ENCODE measurements around the gene SLC39A11. TPM values are rescaled to one million over a fixed set of nuclear protein-coding genes. Genes with fewer than 3 reads are reported as not detected.

Gene SLC39A11
- polyA plus RNA-seq, 1 donor from 2014 or later, result 8.0 TPM

DNA sequence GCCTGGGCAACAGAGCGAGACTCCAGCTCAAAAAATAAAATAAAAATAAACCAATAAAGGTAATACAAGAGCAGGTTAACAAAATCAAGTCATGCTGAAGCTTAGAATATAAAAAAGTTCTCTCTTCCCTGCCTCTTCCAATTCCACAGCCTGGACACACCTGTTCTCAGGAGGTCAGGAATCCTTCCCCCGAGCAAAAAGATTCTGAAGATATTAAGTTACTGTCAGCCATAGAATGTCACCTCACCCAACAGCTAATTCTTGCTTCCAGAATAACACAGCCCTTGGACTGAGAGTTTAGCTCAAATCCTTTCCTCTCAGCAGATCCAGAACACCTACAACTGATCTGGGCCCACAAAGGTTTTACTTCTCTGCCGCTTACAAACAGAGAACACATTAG lies 27.1 kb downstream of the SLC39A11 start:
- no peaks in the 10 kb centered on the region for H3K27me3 ChIP-seq (ENCODE audit: insufficient read depth, low read depth, low read length)
- no peaks in the 10 kb centered on the region for H3K9me2 ChIP-seq (ENCODE audit: insufficient read depth, low read length)
- no peak overlapping the region for H3K27ac ChIP-seq (ENCODE audit: low read length)
- H2AFZ ChIP-seq (ENCODE audit: low read depth, low read length), result no peak overlapping the region
- TF ChIP-seq SMC3 (conservative IDR thresholded peaks at IDR 0.05; ENCODE audit: poor library complexity) (no peak), EP300 (conservative IDR thresholded peaks at IDR 0.05; ENCODE audit: poor library complexity, severe bottlenecking) (no peak), MXI1 (conservative IDR thresholded peaks at IDR 0.05; ENCODE audit: poor library complexity, severe bottlenecking) (no peak), EZH2 (IDR thresholded peaks at IDR 0.05; ENCODE audit: borderline replicate concordance, insufficient read depth, low read length, poor library complexity, severe bottlenecking) (no peak), TAF1 (IDR thresholded peaks at IDR 0.05; ENCODE audit: low read depth) (no peak), POLR2AphosphoS5 (IDR thresholded peaks at IDR 0.05) (no peak), REST (IDR thresholded peaks at IDR 0.05; ENCODE audit: borderline replicate concordance) (no peak), RAD21 (conservative IDR thresholded peaks at IDR 0.05) (no peak), CTCF (IDR thresholded peaks at IDR 0.05; ENCODE audit: poor library complexity, severe bottlenecking) (no peak)
- H3K4me2 ChIP-seq (ENCODE audit: low read length), result no peak overlapping the region
- no peak overlapping the region for H3K9ac ChIP-seq (ENCODE audit: low read length)
- H3F3A ChIP-seq (ENCODE audit: insufficient read depth, low read length, poor library complexity, severe bottlenecking), result no peaks in the 10 kb centered on the region
- no peaks in the 10 kb centered on the region for H4K20me1 ChIP-seq (ENCODE audit: insufficient read depth)
- H3K36me3 ChIP-seq (ENCODE audit: insufficient read depth, low read length), result no peaks in the 10 kb centered on the region
- H3K79me2 ChIP-seq (replicated peaks; ENCODE audit: insufficient read depth, low read length), result no peaks in the 10 kb centered on the region
- no peak overlapping the region for H3K4me3 ChIP-seq (ENCODE audit: low read length)
- no peaks in the 10 kb centered on the region for H3K9me3 ChIP-seq (ENCODE audit: low read length)

DNA sequence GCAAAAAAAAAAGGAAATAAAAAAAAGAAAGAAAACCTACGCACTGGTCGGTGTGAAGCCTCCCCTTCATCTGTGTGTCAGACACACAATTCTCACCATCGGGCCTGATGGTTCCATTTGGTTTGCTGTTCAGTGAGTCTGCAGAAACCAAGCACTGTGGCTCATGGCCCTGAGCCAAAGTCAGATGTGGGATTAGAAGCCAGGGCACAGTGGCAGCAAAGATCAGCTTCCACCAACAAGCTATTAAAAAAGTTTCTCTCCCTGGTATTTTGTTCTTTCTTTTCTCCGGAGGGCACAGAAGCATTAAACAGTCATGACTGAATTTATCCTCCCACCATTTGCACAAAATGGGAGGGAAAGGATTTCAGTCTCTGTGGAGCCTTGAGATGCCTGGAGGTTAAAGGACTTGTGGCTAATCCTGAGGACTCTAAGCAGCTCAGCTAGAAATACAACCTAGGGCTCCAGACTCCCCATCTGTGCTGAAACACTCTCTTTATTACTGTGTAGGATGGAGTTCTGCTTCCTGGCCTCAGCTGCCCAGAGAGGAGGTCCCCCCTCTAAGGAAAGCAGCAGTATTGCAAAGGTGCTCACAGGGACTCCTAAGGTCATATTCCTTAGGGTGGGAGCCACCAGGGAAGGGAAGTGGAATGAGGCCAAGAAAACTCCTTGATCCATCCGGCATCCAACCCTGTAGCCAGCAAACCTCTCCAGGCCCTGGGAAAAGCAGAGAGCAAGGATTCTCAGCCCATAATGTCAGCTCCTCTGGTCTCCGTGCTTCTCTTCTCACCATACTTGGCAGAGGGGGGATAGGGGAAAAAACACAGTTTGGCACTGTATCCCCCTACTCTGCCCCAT lies 28.2 kb downstream of the SLC39A11 start:
- H3K79me2 ChIP-seq (replicated peaks; ENCODE audit: insufficient read depth, low read length), result no peaks in the 10 kb centered on the region
- H4K20me1 ChIP-seq (ENCODE audit: insufficient read depth), result no peaks in the 10 kb centered on the region

More for the DNA sequence above, 28.2 kb downstream of the SLC39A11 start:
- Histone ChIP-seq H3F3A (ENCODE audit: insufficient read depth, low read length, poor library complexity, severe bottlenecking) (no peaks in the 10 kb centered on the region), H3K9me3 (ENCODE audit: low read length) (no peaks in the 10 kb centered on the region), H3K36me3 (ENCODE audit: insufficient read depth, low read length) (no peaks in the 10 kb centered on the region), H2AFZ (ENCODE audit: low read depth, low read length) (no peak overlapping the region), H3K4me2 (ENCODE audit: low read length) (no peak overlapping the region), H3K27me3 (ENCODE audit: insufficient read depth, low read depth, low read length) (no peaks in the 10 kb centered on the region), H3K9me2 (ENCODE audit: insufficient read depth, low read length) (no peaks in the 10 kb centered on the region), H3K4me3 (ENCODE audit: low read length) (no peak overlapping the region), H3K27ac (ENCODE audit: low read length) (no peak overlapping the region), H3K9ac (ENCODE audit: low read length) (no peak overlapping the region)
- no peak for TF ChIP-seq TAF1 (IDR thresholded peaks at IDR 0.05; ENCODE audit: low read depth)
- no peak for TF ChIP-seq MXI1 (conservative IDR thresholded peaks at IDR 0.05; ENCODE audit: poor library complexity, severe bottlenecking)
- no peak for TF ChIP-seq CTCF (IDR thresholded peaks at IDR 0.05; ENCODE audit: poor library complexity, severe bottlenecking)
- TF ChIP-seq POLR2AphosphoS5 (IDR thresholded peaks at IDR 0.05), result no peak
